DLD1 (cell line): Measurements from ENCODE around the gene MAPKAPK2.
"Not testable (repeated sequence)": the region's sequence is repeated elsewhere in the genome, so short reads cannot be mapped to it uniquely, and the experiment has no call there.

ENCODE experiments used
- in situ Hi-C: cut with HindIII; loops from 2 replicates; pipeline ENCODE4 v1.10.0; 2017; ENCODE audit warnings: low sequenced_read_pairs

The MAPKAPK2 gene

GRCh38 chr1:206684478-206685333 is at the start of gene MAPKAPK2:
MAPKAPK2 (plus strand) TSS chr1:206684905; CDS start chr1:206685230, 325 bp downstream.
- in situ Hi-C loops: no loop called here

DNA sequence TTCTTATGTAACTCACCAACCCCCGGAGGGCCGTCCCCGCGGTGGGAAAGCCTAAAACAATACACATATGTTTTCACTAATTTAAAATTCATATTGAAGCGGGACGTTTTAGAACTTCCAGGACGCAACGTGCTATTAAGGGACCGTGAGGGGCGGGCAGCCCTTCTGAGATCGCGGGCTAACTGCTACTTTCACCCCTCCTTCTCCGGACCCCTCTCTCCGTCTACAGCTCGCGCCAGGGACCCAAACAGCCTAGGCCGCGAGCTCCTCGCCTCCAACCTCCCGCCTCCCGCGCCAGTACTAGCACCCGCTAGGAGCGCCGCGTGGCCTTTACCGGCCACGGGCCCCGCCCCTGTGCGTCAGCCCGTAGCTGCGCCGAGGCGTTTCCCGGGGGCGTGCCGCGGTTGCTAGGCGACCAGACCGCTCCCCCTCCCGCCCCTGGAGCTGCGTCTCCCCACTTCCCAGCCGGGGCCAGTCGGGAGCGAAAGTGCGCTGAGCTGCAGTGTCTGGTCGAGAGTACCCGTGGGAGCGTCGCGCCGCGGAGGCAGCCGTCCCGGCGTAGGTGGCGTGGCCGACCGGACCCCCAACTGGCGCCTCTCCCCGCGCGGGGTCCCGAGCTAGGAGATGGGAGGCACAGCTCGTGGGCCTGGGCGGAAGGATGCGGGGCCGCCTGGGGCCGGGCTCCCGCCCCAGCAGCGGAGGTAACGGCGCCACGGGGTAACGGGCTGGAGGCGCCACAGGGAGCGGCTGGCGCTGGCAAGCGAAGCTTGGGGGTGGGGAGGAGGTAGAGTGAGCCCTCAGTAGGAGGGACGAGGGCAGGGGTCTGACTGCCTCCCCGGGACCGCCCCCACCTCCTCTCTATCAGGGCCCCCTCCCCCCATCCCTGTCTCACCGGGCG is 49.4 kb upstream of the MAPKAPK2 start, which contains the start of gene DYRK3:
Gene DYRK3 (plus strand): TSS at position 457 of the 898 bp plus-strand sequence. CDS start 168 bp downstream, at position 625.
- in situ Hi-C loops: no loop called here

- in situ Hi-C loops: no loop called here
Measured at GRCh38 chr1:206635978-206636345, 48.7 kb upstream of the MAPKAPK2 start.

DNA sequence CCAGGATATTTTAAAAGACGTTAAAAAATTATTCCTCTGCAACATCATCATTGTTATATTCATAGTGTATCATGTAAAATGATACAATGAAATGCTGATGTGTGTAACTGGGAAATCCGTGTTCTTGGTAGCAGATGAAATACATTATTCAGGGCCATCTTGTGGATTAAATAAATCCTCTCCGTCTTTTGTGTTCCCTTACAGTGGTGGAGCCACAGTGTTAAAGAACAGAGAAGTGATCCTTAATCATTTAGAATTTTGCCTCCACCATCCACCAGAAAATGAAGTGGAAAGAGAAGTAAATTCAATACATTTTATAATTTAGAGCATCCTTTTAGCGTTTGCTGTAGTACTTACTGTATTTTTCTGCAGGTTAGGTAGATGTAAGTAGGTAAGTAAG is 48.0 kb upstream of the MAPKAPK2 start:
- in situ Hi-C loops: no loop called here

DNA sequence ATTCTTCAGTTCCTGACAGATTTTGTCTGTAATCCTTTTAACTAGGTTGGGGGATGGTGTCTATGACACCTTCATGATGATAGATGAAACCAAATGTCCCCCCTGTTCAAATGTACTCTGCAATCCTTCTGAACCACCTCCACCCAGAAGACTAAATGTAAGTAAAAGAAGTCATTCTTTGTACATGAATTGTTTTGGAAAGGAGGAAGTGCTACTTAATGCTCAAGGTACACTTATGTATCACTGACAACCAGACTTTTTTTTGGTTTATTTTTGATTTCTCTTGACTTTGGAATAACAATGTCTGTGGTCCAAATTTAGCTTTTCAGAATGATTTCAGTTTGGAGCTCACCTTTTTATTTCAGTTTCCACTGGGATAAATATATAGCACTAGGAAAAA is 47.1 kb upstream of the MAPKAPK2 start:
- in situ Hi-C loops: no loop called here

GRCh38 chr1:206642074-206642473 is 42.6 kb upstream of the MAPKAPK2 start:
- in situ Hi-C loops: not testable (repeated sequence)

DNA sequence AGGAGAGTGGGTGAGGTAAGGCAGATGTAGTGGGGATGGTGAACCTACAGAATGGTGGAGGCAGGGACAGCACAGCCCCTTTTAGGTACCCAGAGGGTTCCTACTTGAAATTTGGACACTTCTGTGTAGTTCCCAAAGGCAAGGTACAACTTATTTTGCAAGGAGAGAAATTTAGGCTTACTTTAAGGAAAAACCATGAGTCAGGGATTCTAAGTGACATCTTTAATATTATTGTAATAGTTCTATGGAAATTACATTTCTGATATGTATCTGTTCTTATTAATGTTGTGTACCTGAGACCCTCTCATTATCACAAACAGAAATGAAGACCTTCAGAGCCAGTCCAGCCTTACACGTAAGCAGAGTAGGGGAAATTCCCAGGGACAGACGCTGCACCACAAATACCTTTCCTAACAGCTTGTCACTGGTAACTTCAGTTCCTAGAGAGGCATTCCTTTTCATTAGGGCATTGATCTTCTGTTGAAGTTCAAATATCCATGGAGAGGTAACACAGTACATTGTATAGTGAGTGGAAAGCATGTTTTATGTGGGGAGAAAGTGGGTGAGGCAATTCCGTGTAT is 41.5 kb upstream of the MAPKAPK2 start:
- in situ Hi-C loops: no loop called here

DNA sequence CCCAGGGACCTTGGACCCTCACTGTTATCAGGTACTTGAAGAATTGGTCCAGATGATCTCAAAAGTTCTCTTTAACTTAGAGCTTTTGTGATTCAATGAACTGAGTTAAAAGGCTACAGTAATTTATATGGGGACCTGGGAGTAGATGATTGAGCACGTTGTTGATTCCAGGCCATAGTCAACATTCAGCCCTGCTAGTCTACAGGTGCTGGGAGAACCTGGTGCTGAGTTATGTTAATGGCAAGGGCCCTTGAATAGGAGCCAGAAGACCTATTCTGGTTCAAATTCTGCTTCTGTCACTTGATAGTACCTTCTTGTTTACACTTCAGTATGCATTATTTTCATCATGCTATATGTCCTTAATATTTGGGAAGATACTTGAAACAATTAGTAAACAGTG is 38.2 kb upstream of the MAPKAPK2 start:
- in situ Hi-C loops: no loop called here

GRCh38 chr1:206647224-206647623 is 37.5 kb upstream of the MAPKAPK2 start:
- in situ Hi-C loops: no loop called here

DNA sequence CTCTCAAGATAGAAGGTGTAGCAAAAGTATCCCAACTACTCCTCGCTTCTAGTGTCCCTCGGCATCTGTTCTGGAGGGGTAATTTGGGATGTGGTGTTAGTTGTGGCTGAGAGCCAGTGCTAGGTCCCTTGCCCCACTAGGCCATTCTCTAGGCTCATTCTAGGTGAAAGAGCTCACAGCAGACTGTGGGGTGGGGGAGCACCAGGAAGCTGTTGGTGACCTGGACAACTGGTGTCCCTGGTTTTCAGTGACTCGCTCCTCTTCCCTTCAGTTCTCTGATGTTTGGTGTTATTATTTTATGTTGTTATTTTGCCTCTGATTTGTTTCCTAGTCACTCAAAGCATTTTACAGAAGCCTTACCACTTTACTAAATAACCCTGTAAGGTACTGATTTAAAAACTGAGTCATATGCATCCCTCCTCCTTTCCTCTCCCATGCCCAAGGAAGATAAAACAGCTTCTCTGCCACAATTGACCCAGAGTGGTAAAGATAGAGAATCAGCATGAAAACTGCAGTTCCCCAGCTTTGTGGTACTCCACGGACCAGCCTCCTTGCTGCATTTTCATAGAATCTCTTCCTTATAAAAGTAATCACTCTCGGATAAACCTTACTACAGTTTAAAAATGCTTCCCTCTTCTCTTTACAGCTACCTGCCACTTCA is 35.3 kb upstream of the MAPKAPK2 start:
- in situ Hi-C loops: no loop called here

- in situ Hi-C loops: no loop called here
Measured at GRCh38 chr1:206651014-206651413, 33.7 kb upstream of the MAPKAPK2 start.

DNA sequence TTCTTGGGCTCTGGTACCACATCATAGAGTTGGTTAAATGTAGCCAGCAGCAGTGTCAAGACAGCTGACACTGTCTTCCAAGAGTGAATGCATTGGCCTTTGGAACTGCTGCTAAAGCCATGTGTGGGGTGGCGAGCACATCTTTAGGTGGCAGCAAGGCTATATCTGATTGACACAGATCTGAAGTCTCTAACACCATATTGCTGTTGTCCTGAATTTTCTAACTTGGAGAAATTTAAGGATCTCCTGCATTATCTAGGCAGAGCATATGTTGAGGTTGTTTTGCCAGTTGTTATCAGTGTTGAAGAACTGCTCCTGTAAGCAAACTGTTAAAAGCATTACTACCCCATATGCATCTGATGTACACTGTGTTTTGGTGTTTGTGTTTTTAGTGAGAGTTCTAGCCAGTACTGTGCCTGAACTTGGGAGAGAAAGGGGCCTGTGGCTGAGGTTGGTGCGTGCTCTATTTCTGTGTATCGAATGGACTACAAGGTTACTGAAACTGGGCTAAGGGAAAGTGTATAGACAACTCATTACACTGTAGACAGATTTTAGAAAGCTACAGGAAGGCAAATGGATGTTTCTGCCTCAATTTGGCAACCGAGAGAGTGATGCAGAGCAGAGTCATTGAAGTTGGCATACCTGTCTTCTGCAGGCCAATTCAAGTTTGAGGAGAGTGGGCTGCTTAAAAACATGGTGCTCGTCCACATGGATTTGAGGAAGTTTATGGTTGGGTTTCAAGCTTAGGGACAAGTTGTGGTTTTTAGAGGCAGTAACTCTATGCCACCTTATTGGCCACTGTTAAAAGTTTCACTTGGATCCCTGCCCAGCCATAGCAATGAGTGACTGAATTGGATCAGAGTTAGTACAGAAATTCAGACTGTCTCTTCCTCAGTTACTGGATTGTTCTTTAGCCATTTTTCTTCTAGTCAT is 32.5 kb upstream of the MAPKAPK2 start:
- in situ Hi-C loops: no loop called here

GRCh38 chr1:206653715-206654459 is 30.8 kb upstream of the MAPKAPK2 start:
- in situ Hi-C loops: no loop called here

DNA sequence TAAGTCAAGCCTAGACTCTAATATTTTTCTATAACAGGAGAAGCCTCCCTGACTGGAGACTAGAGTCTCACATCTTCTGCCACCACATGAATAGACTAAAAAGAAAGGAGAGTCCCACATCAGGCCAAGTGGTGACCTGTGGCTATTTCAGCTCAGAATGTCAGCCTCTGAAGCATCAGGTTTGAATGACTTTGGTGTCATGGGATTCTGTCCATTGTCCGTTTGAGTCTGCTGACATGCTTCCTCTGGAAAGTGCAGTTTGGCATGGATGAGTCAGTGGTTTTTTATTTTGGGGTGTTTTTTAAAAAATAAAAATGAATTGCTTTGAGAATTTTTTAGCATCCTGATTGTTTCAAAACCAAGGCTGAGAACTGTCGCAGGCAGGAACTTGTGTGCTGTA is 29.9 kb upstream of the MAPKAPK2 start:
- in situ Hi-C loops: no loop called here

GRCh38 chr1:206655471-206655882 is 29.2 kb upstream of the MAPKAPK2 start:
- in situ Hi-C loops: no loop called here

GRCh38 chr1:206656936-206657335 is 27.8 kb upstream of the MAPKAPK2 start:
- in situ Hi-C loops: no loop called here

- in situ Hi-C loops: no loop called here
Measured at GRCh38 chr1:206657751-206658150, 27.0 kb upstream of the MAPKAPK2 start.

DNA sequence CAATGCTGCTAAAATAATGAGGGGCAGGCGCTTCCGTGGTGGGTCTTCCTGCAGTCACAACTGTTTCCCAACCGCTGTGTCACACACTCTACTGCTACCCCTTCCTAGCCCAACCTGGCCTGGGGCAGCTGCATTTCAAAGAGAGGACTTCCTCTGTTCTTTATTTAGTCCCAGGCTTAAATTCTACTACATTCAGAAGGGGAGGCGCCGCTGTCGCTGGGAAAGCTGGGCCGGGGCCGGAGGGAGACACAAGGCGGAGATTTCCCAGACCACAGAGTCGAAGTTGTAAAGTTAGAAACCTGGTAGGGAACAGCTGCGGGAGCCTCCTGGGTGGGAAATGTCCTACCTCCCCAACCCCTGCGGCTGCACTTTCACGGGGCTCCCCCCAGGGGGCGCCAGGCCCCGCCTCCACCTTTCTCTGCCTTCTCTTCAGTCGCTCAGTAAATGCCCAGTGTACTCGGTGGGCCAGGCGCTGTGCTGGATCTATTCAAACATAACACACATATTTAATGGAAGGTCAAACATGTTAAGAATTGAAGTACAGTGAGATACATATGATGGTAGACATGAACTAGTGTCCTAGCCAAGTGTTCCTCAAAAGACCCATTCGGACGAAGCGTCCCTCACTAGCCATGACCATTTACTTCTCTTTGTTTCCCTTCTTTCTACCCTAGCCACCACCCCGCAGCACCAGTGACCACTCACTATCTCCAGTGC is 26.3 kb upstream of the MAPKAPK2 start:
- in situ Hi-C loops: no loop called here

DNA sequence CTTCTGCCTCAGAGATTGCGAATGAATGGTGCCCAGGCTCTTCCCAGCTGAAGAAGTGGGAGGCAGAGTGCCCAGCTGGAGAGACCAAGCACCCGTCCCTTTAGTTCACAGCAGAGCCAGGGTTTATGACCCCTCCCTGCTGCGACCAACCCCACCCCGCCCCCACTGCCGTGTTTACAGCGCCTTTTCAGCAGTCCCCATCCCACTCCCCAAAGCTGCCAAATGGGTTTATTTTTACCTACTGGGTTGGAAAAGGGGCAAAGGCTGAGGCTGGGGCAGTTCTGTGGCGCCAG is 25.8 kb upstream of the MAPKAPK2 start:
- in situ Hi-C loops: no loop called here
